ENCODE results near the gene CRB3. TPM values are rescaled to one million over a fixed set of nuclear protein-coding genes. Genes with fewer than 3 reads are reported as not detected.

The CRB3 gene
- total and polyA plus RNA-seq, 9 of the 15 experiments (the other 6 are each of a cell fraction or from before 2014, with no cell fraction given), result 0.49 TPM; not detected in 8

GRCh38 chr19:6423499-6424194, 40.4 kb upstream of the CRB3 start (continued):
- TF ChIP-seq ZBTB12 (CRISPR knock-in tag; IDR thresholded peaks at IDR 0.05) (no peak), EGR1 (conservative IDR thresholded peaks at IDR 0.05) (peak; percentile 18), MBD2 (IDR thresholded peaks at IDR 0.05; ENCODE audit: borderline replicate concordance, low read depth) (no peak), DMBX1 (CRISPR knock-in tag; IDR thresholded peaks at IDR 0.05; ENCODE audit: borderline replicate concordance) (no peak), ATF3 (IDR thresholded peaks at IDR 0.05) (no peak), ATF3 (CRISPR knock-in tag; conservative IDR thresholded peaks at IDR 0.05) (no peak), KDM5B (IDR thresholded peaks at IDR 0.05; ENCODE audit: insufficient replicate concordance, low read depth, low read length) (peak; percentile 23), SIN3B (IDR thresholded peaks at IDR 0.05; ENCODE audit: low read depth) (no peak), CBX2 (IDR thresholded peaks at IDR 0.05; ENCODE audit: insufficient read depth, low read length, poor library complexity, severe bottlenecking) (no peak), FOXK2 (conservative IDR thresholded peaks at IDR 0.05 in 1 of 2, IDR thresholded peaks at IDR 0.05 in 1 of 2; ENCODE audit: low read depth in 2 of 2) (no peak), ZNF347 (CRISPR knock-in tag; IDR thresholded peaks at IDR 0.05; ENCODE audit: low read depth) (no peak), PBX2 (CRISPR knock-in tag; IDR thresholded peaks at IDR 0.05; ENCODE audit: low read depth) (no peak), PBX2 (tag; conservative IDR thresholded peaks at IDR 0.05; ENCODE audit: low read depth) (no peak), POLR2A (conservative IDR thresholded peaks at IDR 0.05) (peak; percentile 26; the same call in 1 of the 2 replicates), PKNOX1 (IDR thresholded peaks at IDR 0.05) (no peak), MAZ (CRISPR knock-in tag; conservative IDR thresholded peaks at IDR 0.05 in 1 of 2, IDR thresholded peaks at IDR 0.05 in 1 of 2) (peak in 1 of 2 experiments; percentile 8; a peak in 1 of 4 replicates)

Data from K562 (cell line).